HepG2 (cell line): ENCODE results near the gene CPZ. TPM values are rescaled to one million over a fixed set of nuclear protein-coding genes. Genes with fewer than 3 reads are reported as not detected.

Experiments used
- ATAC-seq: fragments of 200-7000 bp; cut with Tn5 transposase; 3 replicates; pipeline ENCODE4 v1.9.1; 2020; ENCODE audit warnings: mild to moderate bottlenecking, moderate library complexity
- BruUV-seq: library from RNA; stranded (reverse); fragments of 400-500 nt; replicated peaks from 2 replicates; lab custom pipeline; 2021; lab: Mats Ljungman, UMichigan
- CTCF ChIA-PET: fragments of 300-600 bp; formaldehyde crosslinking; extraction: SDS; loops from one replicate; lab custom pipeline; 2021; ENCODE audit warnings: low total read pairs, inconsistent platforms, low intra/inter-chr PET ratio; lab: Yijun Ruan, JAX
- POLR2A ChIA-PET: fragments of 350-600 bp; sonication (Branson Sonifier 250); formaldehyde crosslinking; loops from one replicate; lab custom pipeline; 2020; ENCODE audit warnings: antibody characterized with exemption, inconsistent platforms; lab: Yijun Ruan, JAX
- DNase-seq: peaks from one replicate; pipeline ENCODE4 v3.0.0-alpha.2; 2015; ENCODE audit warnings: low spot score
- FAIRE-seq: peaks from 3 replicates; lab custom pipeline; 2011; peaks lifted over from hg19 to GRCh38; lab: Jason Lieb, UNC
- H2AFZ ChIP-seq: one replicate; pipeline ENCODE4 v1.6.1; 2011; ENCODE audit warnings: low read length, inconsistent platforms
- H3K27ac ChIP-seq: fragments of 300-600 bp; 3 replicates; pipeline ENCODE4 v1.8.0; 2011; ENCODE audit warnings: mixed run types, mild to moderate bottlenecking, mixed read lengths, low read length, inconsistent platforms; ENCODE audit not compliant: insufficient read depth; ENCODE audit errors: extremely low read length
- H3K27me3 ChIP-seq, 2 experiments: fragments of 200-600 bp in 1 of 2; 2 replicates in 1 of 2; 3 replicates in 1 of 2; pipeline versions ENCODE4 v1.6.0 to v1.8.0; 2011; ENCODE audit warnings: low read length in 2 of 2, mild to moderate bottlenecking in 2 of 2, moderate library complexity in 2 of 2, inconsistent platforms in 1 of 2; ENCODE audit not compliant: insufficient read depth in 2 of 2, control insufficient read depth in 1 of 2
- H3K36me3 ChIP-seq, 2 experiments: fragments of 200-600 bp in 1 of 2; replicated peaks in 1 of 2; 2 replicates in 1 of 2; 3 replicates in 1 of 2; pipeline versions ENCODE4 v1.5.1 to v1.8.0; 2011; ENCODE audit warnings: low read length in 2 of 2, inconsistent platforms in 1 of 2; ENCODE audit not compliant: insufficient read depth in 2 of 2, control insufficient read depth in 1 of 2
- H3K4me1 ChIP-seq: 2 replicates; pipeline ENCODE4 v1.5.1; 2012; ENCODE audit warnings: low read length, inconsistent platforms; ENCODE audit not compliant: insufficient read depth
- H3K4me2 ChIP-seq: 2 replicates; pipeline ENCODE4 v1.6.0; 2011; ENCODE audit warnings: low read depth, low read length, inconsistent platforms
- H3K4me3 ChIP-seq, 3 experiments: fragments of 200-600 bp in 1 of 3; sonication (generic), shearing (Covaris generic) in 1 of 3; replicated peaks in 1 of 3; 2 replicates each; pipeline ENCODE4 v1.5.1; 2011 to 2016; ENCODE audit warnings: low read length in 3 of 3, inconsistent platforms in 2 of 3, low read depth in 2 of 3, mild to moderate bottlenecking in 2 of 3, control low read depth in 1 of 3, mixed read lengths in 1 of 3; ENCODE audit not compliant: insufficient read depth in 1 of 3
- H3K79me2 ChIP-seq: one replicate; pipeline ENCODE4 v1.6.1; 2011; ENCODE audit warnings: low read length, inconsistent platforms; ENCODE audit not compliant: insufficient read depth
- H3K9ac ChIP-seq: 2 replicates; pipeline ENCODE4 v1.6.0; 2011; ENCODE audit warnings: mild to moderate bottlenecking, low read depth, low read length, inconsistent platforms; ENCODE audit not compliant: insufficient read depth
- H3K9me3 ChIP-seq: 2 replicates; pipeline ENCODE4 v1.5.1; 2012; ENCODE audit warnings: mild to moderate bottlenecking, low read length
- H4K20me1 ChIP-seq: 2 replicates; pipeline ENCODE4 v1.6.0; 2011; ENCODE audit warnings: inconsistent platforms, mild to moderate bottlenecking, low read length, moderate library complexity; ENCODE audit not compliant: insufficient read depth
- GATAD1 ChIP-seq: IDR thresholded peaks from 2 replicates; pipeline ENCODE4 v1.6.1; 2016; ENCODE audit warnings: missing genetic modification reagents, missing compliant biosample characterization
- NFKB2 ChIP-seq: sonication (generic); formaldehyde crosslinking; IDR thresholded peaks from 2 replicates; pipeline ENCODE4 v1.4.0; 2020; ENCODE audit warnings: missing genetic modification reagents, borderline replicate concordance
- ZNF230 ChIP-seq: sonication (generic); formaldehyde crosslinking; IDR thresholded peaks from 2 replicates; pipeline ENCODE4 v1.4.0; 2020; ENCODE audit warnings: mild to moderate bottlenecking, missing genetic modification reagents
- ZNF496 ChIP-seq: sonication (generic); formaldehyde crosslinking; IDR thresholded peaks from 2 replicates; pipeline ENCODE4 v1.8.1; 2023; ENCODE audit warnings: mild to moderate bottlenecking, moderate library complexity, missing genetic modification reagents; ENCODE audit not compliant: insufficient replicate concordance
- ZNF746 ChIP-seq: sonication (generic); formaldehyde crosslinking; IDR thresholded peaks from 2 replicates; pipeline ENCODE4 v1.8.0; 2022; ENCODE audit warnings: mild to moderate bottlenecking, missing genetic modification reagents
- ZSCAN29 ChIP-seq: sonication (generic); formaldehyde crosslinking; conservative IDR thresholded peaks from 2 replicates; pipeline ENCODE4 v1.4.0; 2020; ENCODE audit warnings: mild to moderate bottlenecking, missing genetic modification reagents
- WGBS: methylation state at CpG from one replicate; pipeline ENCODE4 v1.1.6; 2017; ENCODE audit warnings: low lambda C conversion rate; 5-methylcytosine and 5-hydroxymethylcytosine counted together
- in situ Hi-C: cut with HindIII; loops from 2 replicates; pipeline ENCODE4 v1.10.0; 2017; ENCODE audit warnings: low pct_unique_long_range_greater_than_20kb; ENCODE audit not compliant: extremely low pct_ligation_motif_present
- intact Hi-C: fragments of 100-400 bp; cut with micrococcal nuclease; formaldehyde crosslinking; loops from one replicate; pipeline ENCODE4 v1.10.0; 2022; ENCODE audit not compliant: unreplicated experiment
- polyA plus RNA-seq, 8 experiments: library from polyadenylated mRNA; depleted of rRNA in 3 of 8; stranded (reverse) in 7 of 8; unstranded in 1 of 8; fragments of >200 nt; fragmentation: Illumina TruSeq in 4 of 8; extraction: Trizol in 4 of 8; gene quantifications; 2 replicates each; pipeline versions ENCODE4 v1.2.1 to v1.2.3, GENCODE V29; 2011 to 2016; ENCODE audit warnings: low read depth in 4 of 8, missing spikeins in 1 of 8, mixed read lengths in 1 of 8; ENCODE audit not compliant: insufficient read depth in 1 of 8
- total RNA-seq, 5 experiments: library from RNA; depleted of rRNA; stranded (reverse); fragments of >200 nt; fragmentation: Illumina TruSeq; extraction: Trizol; gene quantifications; 2 replicates each; pipeline ENCODE4 v1.2.3, GENCODE V29; 2016; ENCODE audit warnings: low read depth in 1 of 5
- TF ChIP-seq, protein P1 (sequence below): IDR thresholded peaks from 2 replicates; pipeline ENCODE4 v1.6.1; 2016; ENCODE audit warnings: control low read depth
- TF ChIP-seq, protein P2 (sequence below): sonication (generic); formaldehyde crosslinking; conservative IDR thresholded peaks from 2 replicates; pipeline ENCODE4 v1.8.0; 2022; ENCODE audit warnings: missing genetic modification reagents
- TF ChIP-seq, protein P3 (sequence below): sonication (generic); formaldehyde crosslinking; IDR thresholded peaks from 2 replicates; pipeline ENCODE4 v1.4.0; 2020; ENCODE audit warnings: missing genetic modification reagents
- TF ChIP-seq, protein P4 (sequence below): sonication (generic); formaldehyde crosslinking; IDR thresholded peaks from 2 replicates; pipeline ENCODE4 v1.5.1; 2020; ENCODE audit warnings: mild to moderate bottlenecking, missing genetic modification reagents, moderate library complexity

Gene CPZ
- total and polyA plus RNA-seq, 2 of the 13 experiments (the other 11 are each of a cell fraction or from before 2014, with no cell fraction given), result 0.58 to 0.61 TPM

- intact Hi-C loops, result no loop called here
- ChIA-PET POLR2A (no interaction called here), CTCF (interaction anchor here (2.0 kb wide), 1 partner anchor 312 kb away, joined by 5 read pairs; no protein-coding TSS in a partner anchor)
- Histone ChIP-seq H3K9ac (no peak overlapping the region), H2AFZ (no peak overlapping the region), H3K4me3 (no peak overlapping the region), H3K9me3 (no peaks in the 10 kb centered on the region), H3K27ac (no peak overlapping the region), H3K4me2 (no peak overlapping the region), H3K4me1 (no peaks in the 10 kb centered on the region), H3K36me3 (no peaks in the 10 kb centered on the region), H3K79me2 (no peaks in the 10 kb centered on the region), H3K27me3 (peaks cover 4 to 22% of the 10 kb centered on the region in 2 experiments), H4K20me1 (peaks cover 12% of the 10 kb centered on the region; the same call in 1 of the 2 replicates)
- DNase-seq (no peak), FAIRE-seq (no peak), ATAC-seq (no peak)
- TF ChIP-seq, protein P1, sequence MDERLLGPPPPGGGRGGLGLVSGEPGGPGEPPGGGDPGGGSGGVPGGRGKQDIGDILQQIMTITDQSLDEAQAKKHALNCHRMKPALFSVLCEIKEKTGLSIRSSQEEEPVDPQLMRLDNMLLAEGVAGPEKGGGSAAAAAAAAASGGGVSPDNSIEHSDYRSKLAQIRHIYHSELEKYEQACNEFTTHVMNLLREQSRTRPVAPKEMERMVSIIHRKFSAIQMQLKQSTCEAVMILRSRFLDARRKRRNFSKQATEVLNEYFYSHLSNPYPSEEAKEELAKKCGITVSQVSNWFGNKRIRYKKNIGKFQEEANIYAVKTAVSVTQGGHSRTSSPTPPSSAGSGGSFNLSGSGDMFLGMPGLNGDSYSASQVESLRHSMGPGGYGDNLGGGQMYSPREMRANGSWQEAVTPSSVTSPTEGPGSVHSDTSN, result no peak
- TF ChIP-seq ZNF496 (no peak), NFKB2 (CRISPR knock-in tag) (no peak), ZNF230 (no peak), ZSCAN29 (no peak), GATAD1 (CRISPR knock-in tag) (no peak), ZNF746 (CRISPR knock-in tag) (no peak)
- TF ChIP-seq, protein P2, sequence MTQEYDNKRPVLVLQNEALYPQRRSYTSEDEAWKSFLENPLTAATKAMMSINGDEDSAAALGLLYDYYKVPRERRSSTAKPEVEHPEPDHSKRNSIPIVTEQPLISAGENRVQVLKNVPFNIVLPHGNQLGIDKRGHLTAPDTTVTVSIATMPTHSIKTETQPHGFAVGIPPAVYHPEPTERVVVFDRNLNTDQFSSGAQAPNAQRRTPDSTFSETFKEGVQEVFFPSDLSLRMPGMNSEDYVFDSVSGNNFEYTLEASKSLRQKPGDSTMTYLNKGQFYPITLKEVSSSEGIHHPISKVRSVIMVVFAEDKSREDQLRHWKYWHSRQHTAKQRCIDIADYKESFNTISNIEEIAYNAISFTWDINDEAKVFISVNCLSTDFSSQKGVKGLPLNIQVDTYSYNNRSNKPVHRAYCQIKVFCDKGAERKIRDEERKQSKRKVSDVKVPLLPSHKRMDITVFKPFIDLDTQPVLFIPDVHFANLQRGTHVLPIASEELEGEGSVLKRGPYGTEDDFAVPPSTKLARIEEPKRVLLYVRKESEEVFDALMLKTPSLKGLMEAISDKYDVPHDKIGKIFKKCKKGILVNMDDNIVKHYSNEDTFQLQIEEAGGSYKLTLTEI, result no peak
- TF ChIP-seq, protein P3, sequence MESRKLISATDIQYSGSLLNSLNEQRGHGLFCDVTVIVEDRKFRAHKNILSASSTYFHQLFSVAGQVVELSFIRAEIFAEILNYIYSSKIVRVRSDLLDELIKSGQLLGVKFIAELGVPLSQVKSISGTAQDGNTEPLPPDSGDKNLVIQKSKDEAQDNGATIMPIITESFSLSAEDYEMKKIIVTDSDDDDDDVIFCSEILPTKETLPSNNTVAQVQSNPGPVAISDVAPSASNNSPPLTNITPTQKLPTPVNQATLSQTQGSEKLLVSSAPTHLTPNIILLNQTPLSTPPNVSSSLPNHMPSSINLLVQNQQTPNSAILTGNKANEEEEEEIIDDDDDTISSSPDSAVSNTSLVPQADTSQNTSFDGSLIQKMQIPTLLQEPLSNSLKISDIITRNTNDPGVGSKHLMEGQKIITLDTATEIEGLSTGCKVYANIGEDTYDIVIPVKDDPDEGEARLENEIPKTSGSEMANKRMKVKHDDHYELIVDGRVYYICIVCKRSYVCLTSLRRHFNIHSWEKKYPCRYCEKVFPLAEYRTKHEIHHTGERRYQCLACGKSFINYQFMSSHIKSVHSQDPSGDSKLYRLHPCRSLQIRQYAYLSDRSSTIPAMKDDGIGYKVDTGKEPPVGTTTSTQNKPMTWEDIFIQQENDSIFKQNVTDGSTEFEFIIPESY, result no peak
- TF ChIP-seq, protein P4, sequence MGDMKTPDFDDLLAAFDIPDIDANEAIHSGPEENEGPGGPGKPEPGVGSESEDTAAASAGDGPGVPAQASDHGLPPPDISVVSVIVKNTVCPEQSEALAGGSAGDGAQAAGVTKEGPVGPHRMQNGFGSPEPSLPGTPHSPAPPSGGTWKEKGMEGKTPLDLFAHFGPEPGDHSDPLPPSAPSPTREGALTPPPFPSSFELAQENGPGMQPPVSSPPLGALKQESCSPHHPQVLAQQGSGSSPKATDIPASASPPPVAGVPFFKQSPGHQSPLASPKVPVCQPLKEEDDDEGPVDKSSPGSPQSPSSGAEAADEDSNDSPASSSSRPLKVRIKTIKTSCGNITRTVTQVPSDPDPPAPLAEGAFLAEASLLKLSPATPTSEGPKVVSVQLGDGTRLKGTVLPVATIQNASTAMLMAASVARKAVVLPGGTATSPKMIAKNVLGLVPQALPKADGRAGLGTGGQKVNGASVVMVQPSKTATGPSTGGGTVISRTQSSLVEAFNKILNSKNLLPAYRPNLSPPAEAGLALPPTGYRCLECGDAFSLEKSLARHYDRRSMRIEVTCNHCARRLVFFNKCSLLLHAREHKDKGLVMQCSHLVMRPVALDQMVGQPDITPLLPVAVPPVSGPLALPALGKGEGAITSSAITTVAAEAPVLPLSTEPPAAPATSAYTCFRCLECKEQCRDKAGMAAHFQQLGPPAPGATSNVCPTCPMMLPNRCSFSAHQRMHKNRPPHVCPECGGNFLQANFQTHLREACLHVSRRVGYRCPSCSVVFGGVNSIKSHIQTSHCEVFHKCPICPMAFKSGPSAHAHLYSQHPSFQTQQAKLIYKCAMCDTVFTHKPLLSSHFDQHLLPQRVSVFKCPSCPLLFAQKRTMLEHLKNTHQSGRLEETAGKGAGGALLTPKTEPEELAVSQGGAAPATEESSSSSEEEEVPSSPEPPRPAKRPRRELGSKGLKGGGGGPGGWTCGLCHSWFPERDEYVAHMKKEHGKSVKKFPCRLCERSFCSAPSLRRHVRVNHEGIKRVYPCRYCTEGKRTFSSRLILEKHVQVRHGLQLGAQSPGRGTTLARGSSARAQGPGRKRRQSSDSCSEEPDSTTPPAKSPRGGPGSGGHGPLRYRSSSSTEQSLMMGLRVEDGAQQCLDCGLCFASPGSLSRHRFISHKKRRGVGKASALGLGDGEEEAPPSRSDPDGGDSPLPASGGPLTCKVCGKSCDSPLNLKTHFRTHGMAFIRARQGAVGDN (CRISPR knock-in tag), result no peak
- in situ Hi-C loops, result no loop called here
- WGBS, result 56% methylated on average over 13 of the region's 26 CpGs
- no TSS peak for BruUV-seq
Observed at GRCh38 chr4:8606476-8606875, 13.9 kb downstream of the CPZ start.
